Thyroid gland (tissue), 4 donors: ENCODE results near the gene PLCG2. TPM values are rescaled to one million over a fixed set of nuclear protein-coding genes. Genes with fewer than 3 reads are reported as not detected.

Experiments used
- DNase-seq, 2 donors: peaks; one replicate each; pipeline ENCODE4 v3.0.0-alpha.2; 2019
- H3K27ac ChIP-seq, 3 donors: fragments of 200-600 bp; sonication (generic); 1 replicate in 2 of 3; 2 replicates in 1 of 3; pipeline ENCODE4 v1.5.1; 2016 to 2019; ENCODE audit warnings: mild to moderate bottlenecking in 1 of 3, moderate library complexity in 1 of 3
- H3K27me3 ChIP-seq: fragments of 200-600 bp; sonication (generic); one replicate; pipeline ENCODE4 v1.5.1; 2019
- H3K36me3 ChIP-seq, 2 donors: fragments of 200-600 bp; sonication (generic); one replicate each; pipeline ENCODE4 v1.5.1; 2016 to 2019
- H3K4me1 ChIP-seq, 2 donors: fragments of 200-600 bp; sonication (generic); one replicate each; pipeline ENCODE4 v1.5.1; 2017 to 2019
- H3K4me3 ChIP-seq, 3 donors: fragments of 200-600 bp; sonication (generic); replicated peaks in 1 of 3; 1 replicate in 2 of 3; 2 replicates in 1 of 3; pipeline ENCODE4 v1.5.1; 2016; ENCODE audit warnings: mild to moderate bottlenecking in 1 of 3
- H3K9me3 ChIP-seq: fragments of 200-600 bp; sonication (generic); one replicate; pipeline ENCODE4 v1.5.1; 2017
- POLR2A ChIP-seq, 2 donors: fragments of 450-650 bp; IDR thresholded peaks; one replicate each; pipeline ENCODE4 v1.6.1; 2017; ENCODE audit warnings: antibody characterized with exemption in 2 of 2, mild to moderate bottlenecking in 2 of 2, moderate library complexity in 1 of 2
- WGBS, 2 donors: methylation state at CpG; one replicate each; pipeline ENCODE4 v1.1.5; 2017; 5-methylcytosine and 5-hydroxymethylcytosine counted together
- intact Hi-C: fragments of 100-400 bp; cut with DNase I; formaldehyde crosslinking; loops from one replicate; pipeline ENCODE4 v1.15.1; 2023
- total RNA-seq, 4 donors: library from RNA; depleted of rRNA; stranded (reverse); fragments of >200 nt; gene quantifications; one replicate each; pipeline ENCODE4 v1.2.3, GENCODE V29; 2016
- TF ChIP-seq, protein P1 (sequence below), 6 experiments: fragments of 200-600 bp in 3 of 6; fragments of 450-650 bp in 3 of 6; sonication (generic) in 3 of 6; IDR thresholded peaks; one replicate each; pipeline ENCODE4 v1.5.1; 2016 to 2019; ENCODE audit warnings: antibody characterized with exemption in 6 of 6, mild to moderate bottlenecking in 2 of 6, inconsistent platforms in 1 of 6, moderate library complexity in 1 of 6

The PLCG2 gene
- total RNA-seq, 4 donors from 2014 or later: 9.2 to 12.1 (median 10.3) TPM

DNA sequence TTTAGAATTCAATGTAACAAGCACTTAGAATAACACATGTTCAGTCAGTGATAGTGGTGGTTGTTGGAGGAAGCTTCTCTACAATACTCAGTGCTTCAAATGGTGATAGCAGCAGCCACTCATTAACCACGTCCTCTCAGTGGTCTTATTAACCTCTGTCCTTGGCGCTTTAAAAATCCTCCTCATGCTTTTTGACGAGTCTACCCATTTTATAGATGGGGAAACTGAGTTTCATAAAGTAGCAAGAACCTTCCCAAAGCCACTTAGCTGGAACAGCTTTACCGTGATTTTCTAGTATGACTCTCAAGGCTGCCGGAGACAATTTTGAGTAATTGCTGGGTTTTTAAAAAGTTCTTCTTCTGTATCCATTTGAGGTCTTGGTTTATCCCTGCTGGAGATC is 47.4 kb downstream of the PLCG2 start:
- TF ChIP-seq POLR2A (IDR thresholded peaks at IDR 0.05): no peak
- TF ChIP-seq, protein P1, sequence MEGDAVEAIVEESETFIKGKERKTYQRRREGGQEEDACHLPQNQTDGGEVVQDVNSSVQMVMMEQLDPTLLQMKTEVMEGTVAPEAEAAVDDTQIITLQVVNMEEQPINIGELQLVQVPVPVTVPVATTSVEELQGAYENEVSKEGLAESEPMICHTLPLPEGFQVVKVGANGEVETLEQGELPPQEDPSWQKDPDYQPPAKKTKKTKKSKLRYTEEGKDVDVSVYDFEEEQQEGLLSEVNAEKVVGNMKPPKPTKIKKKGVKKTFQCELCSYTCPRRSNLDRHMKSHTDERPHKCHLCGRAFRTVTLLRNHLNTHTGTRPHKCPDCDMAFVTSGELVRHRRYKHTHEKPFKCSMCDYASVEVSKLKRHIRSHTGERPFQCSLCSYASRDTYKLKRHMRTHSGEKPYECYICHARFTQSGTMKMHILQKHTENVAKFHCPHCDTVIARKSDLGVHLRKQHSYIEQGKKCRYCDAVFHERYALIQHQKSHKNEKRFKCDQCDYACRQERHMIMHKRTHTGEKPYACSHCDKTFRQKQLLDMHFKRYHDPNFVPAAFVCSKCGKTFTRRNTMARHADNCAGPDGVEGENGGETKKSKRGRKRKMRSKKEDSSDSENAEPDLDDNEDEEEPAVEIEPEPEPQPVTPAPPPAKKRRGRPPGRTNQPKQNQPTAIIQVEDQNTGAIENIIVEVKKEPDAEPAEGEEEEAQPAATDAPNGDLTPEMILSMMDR (IDR thresholded peaks at IDR 0.05): no peak
- Histone ChIP-seq H3K4me3 (no peak overlapping the region), H3K27ac (no peak overlapping the region), H3K9me3 (no peaks in the 10 kb centered on the region), H3K27me3 (no peaks in the 10 kb centered on the region), H3K4me1 (peaks cover 4 to 9% of the 10 kb centered on the region in 2 donors), H3K36me3 (no peaks in the 10 kb centered on the region)
- intact Hi-C loops: no loop called here
- WGBS, 2 donors: 92% methylated on average over 5 of the region's 5 CpGs
- no peak for DNase-seq

DNA sequence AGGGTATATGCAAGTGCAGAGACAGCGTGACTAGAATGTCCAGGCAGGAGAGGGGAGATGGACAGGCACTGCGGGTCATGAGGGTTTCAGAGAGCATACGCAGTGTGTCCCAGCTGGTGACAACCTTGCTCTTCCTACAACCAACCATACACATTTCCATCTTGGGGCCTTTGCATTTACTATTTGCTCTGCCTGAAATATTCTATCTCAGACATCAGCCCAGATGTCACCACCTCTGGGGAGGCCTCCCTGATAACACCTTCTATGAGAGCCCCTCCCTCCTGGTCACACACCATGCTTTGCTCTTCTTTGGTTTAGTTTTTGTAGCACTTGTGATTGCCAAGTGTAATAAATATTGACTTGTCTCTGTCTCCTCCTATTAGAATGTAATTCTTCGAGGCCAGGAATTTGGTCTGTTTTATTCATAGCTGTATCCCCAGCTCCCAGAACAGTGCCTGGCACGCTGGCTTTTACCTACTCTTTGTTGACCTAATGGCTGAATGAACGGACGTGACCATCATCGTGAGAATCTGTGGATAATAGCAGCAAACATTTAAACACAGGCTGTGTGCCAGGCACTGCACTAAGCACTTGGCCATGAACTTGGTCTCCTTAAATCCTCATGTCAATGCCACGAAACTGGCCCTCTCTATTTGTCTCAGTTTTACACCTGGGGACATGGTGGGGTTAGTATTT is 51.9 kb downstream of the PLCG2 start:
- no peak for TF ChIP-seq POLR2A (IDR thresholded peaks at IDR 0.05)
- TF ChIP-seq, protein P1 (IDR thresholded peaks at IDR 0.05): no peak
- Histone ChIP-seq H3K4me1 (no peaks in the 10 kb centered on the region), H3K27ac (no peak overlapping the region), H3K36me3 (no peaks in the 10 kb centered on the region), H3K9me3 (no peaks in the 10 kb centered on the region), H3K4me3 (no peak overlapping the region), H3K27me3 (no peaks in the 10 kb centered on the region)
- WGBS, 2 donors: 66 to 70% methylated on average over 8 to 9 of the region's 9 CpGs
- no peak for DNase-seq
- intact Hi-C loops: no loop called here

DNA sequence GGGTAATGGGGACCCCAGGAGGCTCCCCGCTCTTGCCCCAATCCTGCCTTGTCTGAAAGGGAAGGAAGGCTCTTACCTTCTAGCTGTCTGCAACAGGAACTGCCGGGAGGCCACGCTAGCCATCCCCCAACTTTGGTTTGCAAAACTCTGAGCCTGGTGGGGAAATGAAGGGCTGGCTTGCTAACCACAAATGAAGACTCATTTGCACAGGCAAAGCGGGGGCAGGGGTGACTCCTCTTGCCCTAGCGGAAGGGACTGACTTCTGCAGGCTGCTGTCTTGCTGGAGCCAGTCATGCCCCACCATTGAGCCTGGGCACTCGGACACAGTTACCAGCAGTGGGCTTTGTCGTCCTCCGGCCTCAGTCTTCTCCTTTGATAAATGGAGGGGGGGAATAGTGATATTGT is 52.6 kb downstream of the PLCG2 start:
- no peaks in the 10 kb centered on the region for H3K36me3 ChIP-seq
- intact Hi-C loops: no loop called here

DNA sequence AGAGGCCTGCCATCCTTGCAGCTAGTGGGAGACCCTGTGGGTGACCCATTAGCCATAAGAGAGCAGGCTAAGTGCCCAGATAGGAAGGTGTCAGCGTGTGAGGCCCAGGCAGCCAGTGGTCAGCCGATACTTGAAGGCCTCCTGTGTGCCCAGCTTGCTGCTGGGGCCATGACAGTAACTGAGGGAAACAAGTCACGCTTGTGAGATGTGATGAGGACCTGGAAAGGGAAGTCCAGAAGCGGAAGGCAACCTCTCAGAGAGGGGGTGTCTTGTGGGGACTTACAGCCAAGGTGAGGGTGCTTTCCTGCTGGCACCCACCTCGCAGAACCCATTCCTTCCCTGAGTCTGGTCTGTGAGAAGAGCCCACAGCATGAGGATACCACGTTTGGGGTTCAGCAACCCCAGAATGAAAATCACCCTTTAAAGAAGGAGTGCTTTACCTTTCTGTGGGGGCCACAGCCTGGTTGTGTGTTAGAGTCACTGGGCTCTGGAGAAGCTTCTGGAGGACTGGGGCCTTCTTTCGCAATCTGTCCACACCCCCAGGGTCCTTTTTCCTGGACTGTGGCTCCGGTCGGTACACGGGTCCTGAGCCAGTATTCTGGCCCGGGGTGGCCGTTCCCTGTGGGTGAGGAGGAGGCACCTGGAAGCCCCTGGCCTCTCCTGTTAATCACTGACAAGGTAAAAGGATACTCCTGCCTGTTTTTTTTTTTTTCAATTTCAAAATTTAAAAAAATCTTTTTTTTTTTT is 53.9 kb downstream of the PLCG2 start:
- Histone ChIP-seq H3K9me3 (no peaks in the 10 kb centered on the region), H3K36me3 (no peaks in the 10 kb centered on the region), H3K4me1 (no peaks in the 10 kb centered on the region), H3K27ac (no peak overlapping the region), H3K4me3 (no peak overlapping the region), H3K27me3 (no peaks in the 10 kb centered on the region)
- DNase-seq: no peak
- WGBS, 2 donors: 88% methylated on average over 12 of the region's 12 CpGs
- intact Hi-C loops: no loop called here
- TF ChIP-seq POLR2A (IDR thresholded peaks at IDR 0.05): no peak
- TF ChIP-seq, protein P1 (IDR thresholded peaks at IDR 0.05): no peak

More for the DNA sequence above, 52.6 kb downstream of the PLCG2 start:
- peak; percentile 8 to 18 for DNase-seq
- Histone ChIP-seq H3K4me1 (no peaks in the 10 kb centered on the region), H3K27me3 (no peaks in the 10 kb centered on the region), H3K4me3 (no peak overlapping the region), H3K27ac (no peak overlapping the region), H3K9me3 (no peaks in the 10 kb centered on the region)
- TF ChIP-seq, protein P1 (IDR thresholded peaks at IDR 0.05): no peak
- TF ChIP-seq POLR2A (IDR thresholded peaks at IDR 0.05): no peak
- WGBS, 2 donors: 82 to 92% methylated on average over 8 of the region's 8 CpGs

DNA sequence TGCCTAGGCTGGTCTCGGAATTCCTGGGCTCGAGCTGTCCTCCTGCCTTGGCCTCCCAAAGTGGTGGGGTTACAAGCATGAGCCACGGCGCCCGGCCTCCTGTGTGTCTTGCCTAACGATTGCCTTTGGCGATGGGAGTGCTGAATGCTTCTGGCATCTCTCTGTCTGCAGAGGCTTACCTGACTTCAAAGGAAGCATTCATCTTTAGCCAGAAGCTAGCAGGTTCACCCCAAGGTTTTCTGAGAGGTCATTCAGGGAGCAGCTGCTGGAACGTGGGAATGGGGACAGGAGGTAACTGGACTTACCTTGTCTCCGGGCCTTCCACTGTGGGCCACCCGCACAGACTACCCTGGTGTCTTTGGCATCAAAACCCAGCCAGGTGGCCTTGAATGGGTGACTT is 54.7 kb downstream of the PLCG2 start:
- H3K4me1 ChIP-seq: no peaks in the 10 kb centered on the region
- H3K36me3 ChIP-seq: no peaks in the 10 kb centered on the region
- no peaks in the 10 kb centered on the region for H3K27me3 ChIP-seq
- intact Hi-C loops: no loop called here
- H3K9me3 ChIP-seq: no peaks in the 10 kb centered on the region
- H3K27ac ChIP-seq: no peak overlapping the region
- 73 to 82% methylated on average over 9 of the region's 10 CpGs for WGBS, 2 donors
- DNase-seq: no peak
- TF ChIP-seq, protein P1 (IDR thresholded peaks at IDR 0.05): no peak
- TF ChIP-seq POLR2A (IDR thresholded peaks at IDR 0.05): no peak
- no peak overlapping the region for H3K4me3 ChIP-seq
